HepG2 (cell line): ENCODE data around the gene LIMK2. TPM values are rescaled to one million over a fixed set of nuclear protein-coding genes. Genes with fewer than 3 reads are reported as not detected.

ENCODE experiments used
- ATAC-seq: fragments of 200-7000 bp; cut with Tn5 transposase; 3 replicates; pipeline ENCODE4 v1.9.1; 2020; ENCODE audit warnings: mild to moderate bottlenecking, moderate library complexity
- BruUV-seq: library from RNA; stranded (reverse); fragments of 400-500 nt; replicated peaks from 2 replicates; lab custom pipeline; 2021; lab: Mats Ljungman, UMichigan
- CTCF ChIA-PET: fragments of 300-600 bp; formaldehyde crosslinking; extraction: SDS; loops from one replicate; lab custom pipeline; 2021; ENCODE audit warnings: low total read pairs, inconsistent platforms, low intra/inter-chr PET ratio; lab: Yijun Ruan, JAX
- POLR2A ChIA-PET: fragments of 350-600 bp; sonication (Branson Sonifier 250); formaldehyde crosslinking; loops from one replicate; lab custom pipeline; 2020; ENCODE audit warnings: antibody characterized with exemption, inconsistent platforms; lab: Yijun Ruan, JAX
- DNase-seq: peaks from one replicate; pipeline ENCODE4 v3.0.0-alpha.2; 2015; ENCODE audit warnings: low spot score
- FAIRE-seq: peaks from 3 replicates; lab custom pipeline; 2011; peaks lifted over from hg19 to GRCh38; lab: Jason Lieb, UNC
- H2AFZ ChIP-seq: one replicate; pipeline ENCODE4 v1.6.1; 2011; ENCODE audit warnings: low read length, inconsistent platforms
- H3K27ac ChIP-seq: fragments of 300-600 bp; 3 replicates; pipeline ENCODE4 v1.8.0; 2011; ENCODE audit warnings: mixed run types, mild to moderate bottlenecking, mixed read lengths, low read length, inconsistent platforms; ENCODE audit not compliant: insufficient read depth; ENCODE audit errors: extremely low read length
- H3K27me3 ChIP-seq, 2 experiments: fragments of 200-600 bp in 1 of 2; 2 replicates in 1 of 2; 3 replicates in 1 of 2; pipeline versions ENCODE4 v1.6.0 to v1.8.0; 2011; ENCODE audit warnings: low read length in 2 of 2, mild to moderate bottlenecking in 2 of 2, moderate library complexity in 2 of 2, inconsistent platforms in 1 of 2; ENCODE audit not compliant: insufficient read depth in 2 of 2, control insufficient read depth in 1 of 2
- H3K36me3 ChIP-seq, 2 experiments: fragments of 200-600 bp in 1 of 2; replicated peaks in 1 of 2; 2 replicates in 1 of 2; 3 replicates in 1 of 2; pipeline versions ENCODE4 v1.5.1 to v1.8.0; 2011; ENCODE audit warnings: low read length in 2 of 2, inconsistent platforms in 1 of 2; ENCODE audit not compliant: insufficient read depth in 2 of 2, control insufficient read depth in 1 of 2
- H3K4me1 ChIP-seq: 2 replicates; pipeline ENCODE4 v1.5.1; 2012; ENCODE audit warnings: low read length, inconsistent platforms; ENCODE audit not compliant: insufficient read depth
- H3K4me2 ChIP-seq: 2 replicates; pipeline ENCODE4 v1.6.0; 2011; ENCODE audit warnings: low read depth, low read length, inconsistent platforms
- H3K4me3 ChIP-seq, 3 experiments: fragments of 200-600 bp in 1 of 3; sonication (generic), shearing (Covaris generic) in 1 of 3; replicated peaks in 1 of 3; 2 replicates each; pipeline ENCODE4 v1.5.1; 2011 to 2016; ENCODE audit warnings: low read length in 3 of 3, inconsistent platforms in 2 of 3, low read depth in 2 of 3, mild to moderate bottlenecking in 2 of 3, control low read depth in 1 of 3, mixed read lengths in 1 of 3; ENCODE audit not compliant: insufficient read depth in 1 of 3
- H3K79me2 ChIP-seq: one replicate; pipeline ENCODE4 v1.6.1; 2011; ENCODE audit warnings: low read length, inconsistent platforms; ENCODE audit not compliant: insufficient read depth
- H3K9ac ChIP-seq: 2 replicates; pipeline ENCODE4 v1.6.0; 2011; ENCODE audit warnings: mild to moderate bottlenecking, low read depth, low read length, inconsistent platforms; ENCODE audit not compliant: insufficient read depth
- H3K9me3 ChIP-seq: 2 replicates; pipeline ENCODE4 v1.5.1; 2012; ENCODE audit warnings: mild to moderate bottlenecking, low read length
- H4K20me1 ChIP-seq: 2 replicates; pipeline ENCODE4 v1.6.0; 2011; ENCODE audit warnings: inconsistent platforms, mild to moderate bottlenecking, low read length, moderate library complexity; ENCODE audit not compliant: insufficient read depth
- ARNT ChIP-seq: fragments of 450-650 bp; IDR thresholded peaks from 2 replicates; pipeline ENCODE4 v1.6.1; 2017
- ELF3 ChIP-seq: IDR thresholded peaks from 2 replicates; pipeline ENCODE4 v1.6.1; 2016; ENCODE audit warnings: missing genetic modification reagents, missing compliant biosample characterization
- EZH2 ChIP-seq: conservative IDR thresholded peaks from 2 replicates; pipeline ENCODE4 v1.6.1; 2012; ENCODE audit warnings: mild to moderate bottlenecking, low read depth, low read length, moderate library complexity
- MYC ChIP-seq: sonication (generic); formaldehyde crosslinking; IDR thresholded peaks from 2 replicates; pipeline ENCODE4 v1.9.0; 2021; ENCODE audit warnings: missing genetic modification reagents, borderline replicate concordance
- NFE2L2 ChIP-seq: fragments of 150-350 bp; IDR thresholded peaks from 2 replicates; pipeline ENCODE4 v1.6.1; 2014; ENCODE audit warnings: low read length
- SAP130 ChIP-seq: IDR thresholded peaks from 2 replicates; pipeline ENCODE4 v1.6.1; 2016; ENCODE audit warnings: low read depth
- SMYD3 ChIP-seq: sonication (generic); formaldehyde crosslinking; IDR thresholded peaks from 2 replicates; pipeline ENCODE4 v1.8.1; 2023; ENCODE audit warnings: mild to moderate bottlenecking, missing genetic modification reagents
- SUZ12 ChIP-seq: fragments of 150-350 bp; IDR thresholded peaks from 2 replicates; pipeline ENCODE4 v1.6.1; 2014; ENCODE audit warnings: low read depth, low read length
- ZNF180 ChIP-seq: sonication (generic); formaldehyde crosslinking; IDR thresholded peaks from 2 replicates; pipeline ENCODE4 v1.4.0; 2020; ENCODE audit warnings: low read depth, missing genetic modification reagents, borderline replicate concordance
- ZNF790 ChIP-seq: sonication (generic); formaldehyde crosslinking; IDR thresholded peaks from 2 replicates; pipeline ENCODE4 v1.8.0; 2022; ENCODE audit warnings: missing genetic modification reagents, mild to moderate bottlenecking, borderline replicate concordance
- ZSCAN22 ChIP-seq: sonication (generic); formaldehyde crosslinking; IDR thresholded peaks from 2 replicates; pipeline ENCODE4 v1.4.0; 2020; ENCODE audit warnings: mild to moderate bottlenecking, missing genetic modification reagents
- WGBS: methylation state at CpG from one replicate; pipeline ENCODE4 v1.1.6; 2017; ENCODE audit warnings: low lambda C conversion rate; 5-methylcytosine and 5-hydroxymethylcytosine counted together
- in situ Hi-C: cut with HindIII; loops from 2 replicates; pipeline ENCODE4 v1.10.0; 2017; ENCODE audit warnings: low pct_unique_long_range_greater_than_20kb; ENCODE audit not compliant: extremely low pct_ligation_motif_present
- intact Hi-C: fragments of 100-400 bp; cut with micrococcal nuclease; formaldehyde crosslinking; loops from one replicate; pipeline ENCODE4 v1.10.0; 2022; ENCODE audit not compliant: unreplicated experiment
- polyA plus RNA-seq, 8 experiments: library from polyadenylated mRNA; depleted of rRNA in 3 of 8; stranded (reverse) in 7 of 8; unstranded in 1 of 8; fragments of >200 nt; fragmentation: Illumina TruSeq in 4 of 8; extraction: Trizol in 4 of 8; gene quantifications; 2 replicates each; pipeline versions ENCODE4 v1.2.1 to v1.2.3, GENCODE V29; 2011 to 2016; ENCODE audit warnings: low read depth in 4 of 8, missing spikeins in 1 of 8, mixed read lengths in 1 of 8; ENCODE audit not compliant: insufficient read depth in 1 of 8
- total RNA-seq, 5 experiments: library from RNA; depleted of rRNA; stranded (reverse); fragments of >200 nt; fragmentation: Illumina TruSeq; extraction: Trizol; gene quantifications; 2 replicates each; pipeline ENCODE4 v1.2.3, GENCODE V29; 2016; ENCODE audit warnings: low read depth in 1 of 5
- TF ChIP-seq, protein P1 (sequence below): sonication (generic); formaldehyde crosslinking; IDR thresholded peaks from 2 replicates; pipeline ENCODE4 v1.9.0; 2022; ENCODE audit warnings: low read depth, missing genetic modification reagents
- TF ChIP-seq, protein P2 (sequence below): sonication (generic); formaldehyde crosslinking; IDR thresholded peaks from 2 replicates; pipeline ENCODE4 v1.4.0; 2020; ENCODE audit warnings: missing genetic modification reagents, borderline replicate concordance
- TF ChIP-seq, protein P3 (sequence below): sonication (generic); formaldehyde crosslinking; IDR thresholded peaks from 2 replicates; pipeline ENCODE4 v1.4.0; 2020; ENCODE audit warnings: missing genetic modification reagents, borderline replicate concordance
- TF ChIP-seq, protein P4 (sequence below): IDR thresholded peaks from 2 replicates; pipeline ENCODE4 v1.6.1; 2016

LIMK2 gene
- total and polyA plus RNA-seq, 2 of the 13 experiments (the other 11 are each of a cell fraction or from before 2014, with no cell fraction given) = 20.9 to 29.8 TPM

DNA sequence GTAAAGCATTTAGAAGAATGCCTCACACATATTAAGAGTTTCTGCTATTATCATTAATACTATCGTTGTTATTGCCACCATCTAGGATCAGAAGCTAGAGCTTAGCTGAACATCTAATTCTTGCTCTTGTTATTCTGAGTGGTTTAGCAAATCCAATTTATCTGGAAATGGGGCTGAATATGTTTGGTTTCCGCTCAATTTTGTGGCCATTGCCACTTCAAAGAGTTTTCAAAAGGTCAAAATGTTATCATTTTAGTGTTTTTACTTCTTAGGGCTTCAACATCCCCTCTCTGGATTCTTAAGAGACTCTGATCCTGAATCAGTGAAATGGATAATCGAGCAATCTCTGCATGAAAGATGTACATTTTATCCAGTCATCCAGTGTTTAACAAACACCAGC is 90.4 kb downstream of the LIMK2 start (continued):
- TF ChIP-seq, protein P1, sequence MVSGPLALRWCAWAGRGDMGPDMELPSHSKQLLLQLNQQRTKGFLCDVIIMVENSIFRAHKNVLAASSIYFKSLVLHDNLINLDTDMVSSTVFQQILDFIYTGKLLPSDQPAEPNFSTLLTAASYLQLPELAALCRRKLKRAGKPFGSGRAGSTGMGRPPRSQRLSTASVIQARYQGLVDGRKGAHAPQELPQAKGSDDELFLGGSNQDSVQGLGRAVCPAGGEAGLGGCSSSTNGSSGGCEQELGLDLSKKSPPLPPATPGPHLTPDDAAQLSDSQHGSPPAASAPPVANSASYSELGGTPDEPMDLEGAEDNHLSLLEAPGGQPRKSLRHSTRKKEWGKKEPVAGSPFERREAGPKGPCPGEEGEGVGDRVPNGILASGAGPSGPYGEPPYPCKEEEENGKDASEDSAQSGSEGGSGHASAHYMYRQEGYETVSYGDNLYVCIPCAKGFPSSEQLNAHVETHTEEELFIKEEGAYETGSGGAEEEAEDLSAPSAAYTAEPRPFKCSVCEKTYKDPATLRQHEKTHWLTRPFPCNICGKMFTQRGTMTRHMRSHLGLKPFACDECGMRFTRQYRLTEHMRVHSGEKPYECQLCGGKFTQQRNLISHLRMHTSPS (CRISPR knock-in tag) = no peak
- no peak for TF ChIP-seq SAP130 (CRISPR knock-in tag)
- TF ChIP-seq SUZ12 = no peak
- no peak for TF ChIP-seq SMYD3
- TF ChIP-seq NFE2L2 = no peak
- no peak for TF ChIP-seq EZH2
- no peak for TF ChIP-seq ZSCAN22
- TF ChIP-seq, protein P2, sequence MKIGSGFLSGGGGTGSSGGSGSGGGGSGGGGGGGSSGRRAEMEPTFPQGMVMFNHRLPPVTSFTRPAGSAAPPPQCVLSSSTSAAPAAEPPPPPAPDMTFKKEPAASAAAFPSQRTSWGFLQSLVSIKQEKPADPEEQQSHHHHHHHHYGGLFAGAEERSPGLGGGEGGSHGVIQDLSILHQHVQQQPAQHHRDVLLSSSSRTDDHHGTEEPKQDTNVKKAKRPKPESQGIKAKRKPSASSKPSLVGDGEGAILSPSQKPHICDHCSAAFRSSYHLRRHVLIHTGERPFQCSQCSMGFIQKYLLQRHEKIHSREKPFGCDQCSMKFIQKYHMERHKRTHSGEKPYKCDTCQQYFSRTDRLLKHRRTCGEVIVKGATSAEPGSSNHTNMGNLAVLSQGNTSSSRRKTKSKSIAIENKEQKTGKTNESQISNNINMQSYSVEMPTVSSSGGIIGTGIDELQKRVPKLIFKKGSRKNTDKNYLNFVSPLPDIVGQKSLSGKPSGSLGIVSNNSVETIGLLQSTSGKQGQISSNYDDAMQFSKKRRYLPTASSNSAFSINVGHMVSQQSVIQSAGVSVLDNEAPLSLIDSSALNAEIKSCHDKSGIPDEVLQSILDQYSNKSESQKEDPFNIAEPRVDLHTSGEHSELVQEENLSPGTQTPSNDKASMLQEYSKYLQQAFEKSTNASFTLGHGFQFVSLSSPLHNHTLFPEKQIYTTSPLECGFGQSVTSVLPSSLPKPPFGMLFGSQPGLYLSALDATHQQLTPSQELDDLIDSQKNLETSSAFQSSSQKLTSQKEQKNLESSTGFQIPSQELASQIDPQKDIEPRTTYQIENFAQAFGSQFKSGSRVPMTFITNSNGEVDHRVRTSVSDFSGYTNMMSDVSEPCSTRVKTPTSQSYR (CRISPR knock-in tag) = no peak

DNA sequence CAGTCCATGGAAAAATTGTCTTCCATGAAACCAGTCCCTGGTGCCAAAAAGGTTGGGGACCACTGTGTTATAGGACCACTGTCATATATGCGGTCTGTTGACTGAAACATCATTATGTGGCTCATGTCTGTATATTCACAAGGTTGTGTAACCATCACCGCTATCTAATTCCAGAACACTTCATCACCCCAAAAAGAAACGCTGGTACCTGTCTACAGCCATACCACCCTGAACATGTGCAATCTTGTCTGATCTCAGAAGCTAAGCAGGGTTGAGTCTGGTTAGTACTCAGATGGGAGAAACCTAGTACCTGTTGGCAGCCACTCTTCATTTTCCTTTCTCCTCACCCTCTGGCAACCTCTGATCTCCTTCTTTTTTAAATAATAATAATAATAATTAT is 93.1 kb downstream of the LIMK2 start:
- Histone ChIP-seq H2AFZ (no peak overlapping the region), H3K9me3 (no peaks in the 10 kb centered on the region), H3K79me2 (no peaks in the 10 kb centered on the region), H3K27me3 (no peaks in the 10 kb centered on the region), H3K27ac (no peak overlapping the region), H3K9ac (no peak overlapping the region), H3K36me3 (no peaks in the 10 kb centered on the region), H3K4me1 (peaks cover 21% of the 10 kb centered on the region), H4K20me1 (no peaks in the 10 kb centered on the region), H3K4me2 (no peak overlapping the region), H3K4me3 (no peak overlapping the region)
- in situ Hi-C loops = no loop called here
- CTCF ChIA-PET = no interaction called here
- FAIRE-seq (no peak), DNase-seq (no peak), ATAC-seq (no peak)
- no TSS peak for BruUV-seq
- POLR2A ChIA-PET = no interaction called here
- 63% methylated on average over 2 of the region's 3 CpGs for WGBS
- intact Hi-C loops = no loop called here
- TF ChIP-seq MYC (CRISPR knock-in tag) (no peak), ARNT (no peak), ELF3 (CRISPR knock-in tag) (no peak), ZNF180 (CRISPR knock-in tag) (no peak), ZNF790 (CRISPR knock-in tag) (no peak)
- TF ChIP-seq, protein P3, sequence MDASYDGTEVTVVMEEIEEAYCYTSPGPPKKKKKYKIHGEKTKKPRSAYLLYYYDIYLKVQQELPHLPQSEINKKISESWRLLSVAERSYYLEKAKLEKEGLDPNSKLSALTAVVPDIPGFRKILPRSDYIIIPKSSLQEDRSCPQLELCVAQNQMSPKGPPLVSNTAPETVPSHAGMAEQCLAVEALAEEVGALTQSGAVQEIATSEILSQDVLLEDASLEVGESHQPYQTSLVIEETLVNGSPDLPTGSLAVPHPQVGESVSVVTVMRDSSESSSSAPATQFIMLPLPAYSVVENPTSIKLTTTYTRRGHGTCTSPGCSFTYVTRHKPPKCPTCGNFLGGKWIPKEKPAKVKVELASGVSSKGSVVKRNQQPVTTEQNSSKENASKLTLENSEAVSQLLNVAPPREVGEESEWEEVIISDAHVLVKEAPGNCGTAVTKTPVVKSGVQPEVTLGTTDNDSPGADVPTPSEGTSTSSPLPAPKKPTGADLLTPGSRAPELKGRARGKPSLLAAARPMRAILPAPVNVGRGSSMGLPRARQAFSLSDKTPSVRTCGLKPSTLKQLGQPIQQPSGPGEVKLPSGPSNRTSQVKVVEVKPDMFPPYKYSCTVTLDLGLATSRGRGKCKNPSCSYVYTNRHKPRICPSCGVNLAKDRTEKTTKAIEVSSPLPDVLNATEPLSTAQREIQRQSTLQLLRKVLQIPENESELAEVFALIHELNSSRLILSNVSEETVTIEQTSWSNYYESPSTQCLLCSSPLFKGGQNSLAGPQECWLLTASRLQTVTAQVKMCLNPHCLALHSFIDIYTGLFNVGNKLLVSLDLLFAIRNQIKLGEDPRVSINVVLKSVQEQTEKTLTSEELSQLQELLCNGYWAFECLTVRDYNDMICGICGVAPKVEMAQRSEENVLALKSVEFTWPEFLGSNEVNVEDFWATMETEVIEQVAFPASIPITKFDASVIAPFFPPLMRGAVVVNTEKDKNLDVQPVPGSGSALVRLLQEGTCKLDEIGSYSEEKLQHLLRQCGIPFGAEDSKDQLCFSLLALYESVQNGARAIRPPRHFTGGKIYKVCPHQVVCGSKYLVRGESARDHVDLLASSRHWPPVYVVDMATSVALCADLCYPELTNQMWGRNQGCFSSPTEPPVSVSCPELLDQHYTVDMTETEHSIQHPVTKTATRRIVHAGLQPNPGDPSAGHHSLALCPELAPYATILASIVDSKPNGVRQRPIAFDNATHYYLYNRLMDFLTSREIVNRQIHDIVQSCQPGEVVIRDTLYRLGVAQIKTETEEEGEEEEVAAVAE (CRISPR knock-in tag) = no peak
- TF ChIP-seq, protein P4, sequence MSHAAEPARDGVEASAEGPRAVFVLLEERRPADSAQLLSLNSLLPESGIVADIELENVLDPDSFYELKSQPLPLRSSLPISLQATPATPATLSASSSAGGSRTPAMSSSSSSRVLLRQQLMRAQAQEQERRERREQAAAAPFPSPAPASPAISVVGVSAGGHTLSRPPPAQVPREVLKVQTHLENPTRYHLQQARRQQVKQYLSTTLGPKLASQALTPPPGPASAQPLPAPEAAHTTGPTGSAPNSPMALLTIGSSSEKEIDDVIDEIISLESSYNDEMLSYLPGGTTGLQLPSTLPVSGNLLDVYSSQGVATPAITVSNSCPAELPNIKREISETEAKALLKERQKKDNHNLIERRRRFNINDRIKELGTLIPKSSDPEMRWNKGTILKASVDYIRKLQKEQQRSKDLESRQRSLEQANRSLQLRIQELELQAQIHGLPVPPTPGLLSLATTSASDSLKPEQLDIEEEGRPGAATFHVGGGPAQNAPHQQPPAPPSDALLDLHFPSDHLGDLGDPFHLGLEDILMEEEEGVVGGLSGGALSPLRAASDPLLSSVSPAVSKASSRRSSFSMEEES (CRISPR knock-in tag) = no peak
